Esophagus (tissue), 2 donors: Measurements from ENCODE around the gene NAGPA. TPM values are rescaled to one million over a fixed set of nuclear protein-coding genes. Genes with fewer than 3 reads are reported as not detected.

Experiments
- H3K27ac ChIP-seq, 2 donors: one replicate each; pipeline ENCODE4 v1.5.1; 2013; ENCODE audit warnings: low read depth in 2 of 2, mild to moderate bottlenecking in 2 of 2, inconsistent platforms in 1 of 2, low read length in 1 of 2, moderate library complexity in 1 of 2
- H3K27me3 ChIP-seq, 2 donors: one replicate each; pipeline ENCODE4 v1.6.1; 2013; ENCODE audit warnings: low read length in 2 of 2, control low read depth in 1 of 2, mild to moderate bottlenecking in 1 of 2; ENCODE audit not compliant: insufficient read depth in 2 of 2, control insufficient read depth in 1 of 2
- H3K36me3 ChIP-seq, 2 donors: one replicate each; pipeline ENCODE4 v1.6.1; 2013; ENCODE audit warnings: low read length in 1 of 2; ENCODE audit not compliant: control insufficient read depth in 2 of 2, insufficient read depth in 2 of 2
- H3K4me1 ChIP-seq, 2 donors: one replicate each; pipeline ENCODE4 v1.6.1; 2013; ENCODE audit warnings: low read length in 1 of 2; ENCODE audit not compliant: control insufficient read depth in 2 of 2, insufficient read depth in 2 of 2
- H3K4me3 ChIP-seq, 2 donors: one replicate each; pipeline ENCODE4 v1.5.1; 2013; ENCODE audit warnings: low read length in 2 of 2, mild to moderate bottlenecking in 2 of 2, low read depth in 1 of 2, moderate library complexity in 1 of 2
- H3K9me3 ChIP-seq, 2 donors: one replicate each; pipeline ENCODE4 v1.6.1; 2013; ENCODE audit warnings: mild to moderate bottlenecking in 2 of 2, low read depth in 1 of 2, low read length in 1 of 2, moderate library complexity in 1 of 2; ENCODE audit not compliant: control insufficient read depth in 2 of 2, insufficient read depth in 1 of 2
- WGBS, 2 donors: extraction: QIAGEN DNeasy Blood & Tissue Kit; methylation state at CpG; one replicate each; pipeline ENCODE4 v1.1.7; 2013; 5-methylcytosine and 5-hydroxymethylcytosine counted together
- polyA plus RNA-seq, 2 donors: library from polyadenylated mRNA; stranded (reverse); fragments of 200-250 nt; gene quantifications; one replicate each; pipeline ENCODE4 v1.2.3, GENCODE V29; 2013
- donor health status: healthy with polysubstance abuse.
- donor health status: Bipolar disorder and iron deficiency.

Gene NAGPA
- polyA plus RNA-seq, 2 donors, result 5.5 to 9.6 TPM

GRCh38 chr16:5062790-5063765 lies 29.3 kb upstream of the NAGPA start:
- WGBS, 2 donors, result 67 to 71% methylated on average over 19 of the region's 19 CpGs
- H3K4me3 ChIP-seq, result no peak overlapping the region
- no peaks in the 10 kb centered on the region for H3K9me3 ChIP-seq
- H3K27me3 ChIP-seq, result no peaks in the 10 kb centered on the region
- H3K36me3 ChIP-seq, result no peaks in the 10 kb centered on the region
- peaks cover 0 to 4% of the 10 kb centered on the region in 2 donors for H3K4me1 ChIP-seq
- H3K27ac ChIP-seq, result no peak overlapping the region

GRCh38 chr16:5062051-5062450 lies 28.3 kb upstream of the NAGPA start:
- H3K27ac ChIP-seq, result no peak overlapping the region
- WGBS, 2 donors, result 74 to 82% methylated on average over 11 of the region's 11 CpGs

GRCh38 chr16:5060073-5060641 lies 26.4 kb upstream of the NAGPA start:
- H3K9me3 ChIP-seq, result no peaks in the 10 kb centered on the region
- no peaks in the 10 kb centered on the region for H3K27me3 ChIP-seq
- H3K4me3 ChIP-seq, result no peak overlapping the region
- H3K27ac ChIP-seq, result no peak overlapping the region
- no peaks in the 10 kb centered on the region for H3K4me1 ChIP-seq
- no peaks in the 10 kb centered on the region for H3K36me3 ChIP-seq
- WGBS, 2 donors, result 84 to 86% methylated on average over 10 of the region's 10 CpGs

More at GRCh38 chr16:5062051-5062450, 28.3 kb upstream of the NAGPA start:
- no peaks in the 10 kb centered on the region for H3K9me3 ChIP-seq
- H3K4me1 ChIP-seq, result peaks cover 0 to 4% of the 10 kb centered on the region in 2 donors
- H3K4me3 ChIP-seq, result no peak overlapping the region
- H3K36me3 ChIP-seq, result no peaks in the 10 kb centered on the region
- H3K27me3 ChIP-seq, result no peaks in the 10 kb centered on the region

GRCh38 chr16:5059386-5060072 lies 25.8 kb upstream of the NAGPA start:
- no peaks in the 10 kb centered on the region for H3K27me3 ChIP-seq
- H3K4me1 ChIP-seq, result no peaks in the 10 kb centered on the region
- no peaks in the 10 kb centered on the region for H3K9me3 ChIP-seq
- no peaks in the 10 kb centered on the region for H3K36me3 ChIP-seq
- WGBS, 2 donors, result 82 to 86% methylated on average over 6 of the region's 6 CpGs
- H3K4me3 ChIP-seq, result no peak overlapping the region
- no peak overlapping the region for H3K27ac ChIP-seq

GRCh38 chr16:5058476-5058875 lies 24.7 kb upstream of the NAGPA start:
- Histone ChIP-seq H3K27ac (no peak overlapping the region), H3K4me1 (no peaks in the 10 kb centered on the region), H3K27me3 (no peaks in the 10 kb centered on the region), H3K4me3 (no peak overlapping the region), H3K36me3 (no peaks in the 10 kb centered on the region), H3K9me3 (no peaks in the 10 kb centered on the region)
- WGBS, 2 donors, result 63% methylated on average over 7 of the region's 7 CpGs

- Histone ChIP-seq H3K36me3 (no peaks in the 10 kb centered on the region), H3K4me3 (no peak overlapping the region), H3K9me3 (no peaks in the 10 kb centered on the region), H3K4me1 (no peaks in the 10 kb centered on the region), H3K27me3 (no peaks in the 10 kb centered on the region), H3K27ac (no peak overlapping the region)
- WGBS, 2 donors, result 14 to 19% methylated on average over 11 of the region's 11 CpGs
Measured at GRCh38 chr16:5056352-5056751, 22.6 kb upstream of the NAGPA start.

- 61 to 66% methylated on average over 16 of the region's 16 CpGs for WGBS, 2 donors
- H3K27me3 ChIP-seq, result no peaks in the 10 kb centered on the region
Measured at GRCh38 chr16:5054876-5055865, 21.4 kb upstream of the NAGPA start.

GRCh38 chr16:5046914-5047313 lies 13.2 kb upstream of the NAGPA start:
- WGBS, 2 donors, result 73 to 83% methylated on average over 2 of the region's 2 CpGs
- Histone ChIP-seq H3K4me3 (no peak overlapping the region), H3K27ac (no peak overlapping the region), H3K9me3 (no peaks in the 10 kb centered on the region), H3K4me1 (no peaks in the 10 kb centered on the region), H3K27me3 (peaks cover 0 to 3% of the 10 kb centered on the region in 2 donors), H3K36me3 (no peaks in the 10 kb centered on the region)

More at GRCh38 chr16:5054876-5055865, 21.4 kb upstream of the NAGPA start:
- H3K27ac ChIP-seq, result no peak overlapping the region
- H3K4me1 ChIP-seq, result no peaks in the 10 kb centered on the region
- H3K4me3 ChIP-seq, result no peak overlapping the region
- H3K9me3 ChIP-seq, result no peaks in the 10 kb centered on the region
- no peaks in the 10 kb centered on the region for H3K36me3 ChIP-seq
